ENCODE data around the gene KCNA3.

Gene KCNA3

DNA sequence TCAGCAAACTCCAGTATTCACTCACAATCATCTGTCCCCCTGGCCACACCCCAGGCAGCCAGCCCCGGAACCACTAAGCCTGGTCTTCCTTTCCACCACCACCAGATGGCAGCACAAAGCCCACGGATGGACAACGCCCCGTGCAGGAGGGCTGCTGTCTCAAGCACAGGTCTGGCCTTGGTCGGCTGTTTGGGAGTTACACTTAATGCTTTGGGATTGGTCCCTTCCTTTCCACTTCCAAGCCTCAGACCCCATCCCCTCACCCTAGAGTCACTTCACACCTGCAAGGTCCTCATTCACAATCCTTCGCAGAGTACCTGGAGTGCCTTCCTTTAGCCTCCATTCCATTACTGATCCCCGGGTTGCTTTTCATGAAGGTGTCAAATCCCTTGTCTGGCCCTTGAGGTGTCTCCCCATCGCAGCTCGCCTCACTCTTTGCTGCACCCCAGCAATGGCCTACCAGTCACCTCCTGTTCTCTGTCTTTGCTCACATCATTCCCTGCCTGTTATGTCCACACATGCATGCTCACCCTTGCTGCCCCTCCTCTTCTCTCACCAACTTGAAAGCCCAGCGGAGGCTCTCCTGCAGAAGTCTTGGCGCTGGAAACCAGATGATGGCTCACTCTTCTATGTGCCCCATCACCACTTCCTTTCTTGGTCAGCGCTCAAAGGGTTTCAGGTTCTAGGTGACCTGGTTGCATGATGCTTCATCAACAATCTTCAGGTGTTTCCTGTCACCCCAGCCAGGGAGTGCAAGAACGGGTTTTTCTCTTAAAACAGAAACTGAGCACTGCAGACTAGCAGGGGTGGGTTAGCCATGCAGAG, 43.7 kb downstream of the KCNA3 start:
- Histone ChIP-seq H3K4me3 (ENCODE audit: low read length in 2 of 2) (no peak overlapping the region), H3K9ac (ENCODE audit: low read length in 2 of 2) (no peak overlapping the region), H3K27me3 (ENCODE audit: control insufficient read depth in 1 of 2, insufficient read depth in 2 of 2, low read length in 2 of 2) (peaks cover 4 to 10% of the 10 kb centered on the region in 2 donors), H3K36me3 (ENCODE audit: control insufficient read depth in 2 of 2, insufficient read depth in 2 of 2, low read length in 2 of 2) (no peaks in the 10 kb centered on the region), H3K9me3 (ENCODE audit: control insufficient read depth in 2 of 2, low read length in 2 of 2) (no peaks in the 10 kb centered on the region), H3K27ac (ENCODE audit: low read length) (no peak overlapping the region), H3K4me1 (ENCODE audit: control insufficient read depth, insufficient read depth, low read length) (peaks cover 14% of the 10 kb centered on the region)

GRCh38 chr1:110628323-110629105, 46.2 kb downstream of the KCNA3 start:
- Histone ChIP-seq H3K27me3 (ENCODE audit: control insufficient read depth in 1 of 2, insufficient read depth in 2 of 2, low read length in 2 of 2) (peaks cover 4 to 10% of the 10 kb centered on the region in 2 donors), H3K4me3 (ENCODE audit: low read length in 2 of 2) (no peak overlapping the region), H3K9me3 (ENCODE audit: control insufficient read depth in 2 of 2, low read length in 2 of 2) (no peaks in the 10 kb centered on the region), H3K9ac (ENCODE audit: low read length in 2 of 2) (no peak overlapping the region), H3K27ac (ENCODE audit: low read length) (no peak overlapping the region), H3K36me3 (ENCODE audit: control insufficient read depth in 2 of 2, insufficient read depth in 2 of 2, low read length in 2 of 2) (no peaks in the 10 kb centered on the region), H3K4me1 (ENCODE audit: control insufficient read depth, insufficient read depth, low read length) (no peaks in the 10 kb centered on the region)

- H3K4me1 ChIP-seq (ENCODE audit: control insufficient read depth, insufficient read depth, low read length) = no peaks in the 10 kb centered on the region
- H3K4me3 ChIP-seq (ENCODE audit: low read length in 2 of 2) = no peak overlapping the region
- no peak overlapping the region for H3K27ac ChIP-seq (ENCODE audit: low read length)
- H3K9ac ChIP-seq (ENCODE audit: low read length in 2 of 2) = no peak overlapping the region
- peaks cover 4 to 10% of the 10 kb centered on the region in 2 donors for H3K27me3 ChIP-seq (ENCODE audit: control insufficient read depth in 1 of 2, insufficient read depth in 2 of 2, low read length in 2 of 2)
- H3K36me3 ChIP-seq (ENCODE audit: control insufficient read depth in 2 of 2, insufficient read depth in 2 of 2, low read length in 2 of 2) = no peaks in the 10 kb centered on the region
- H3K9me3 ChIP-seq (ENCODE audit: control insufficient read depth in 2 of 2, low read length in 2 of 2) = no peaks in the 10 kb centered on the region
Observed at GRCh38 chr1:110627764-110628163, 47.0 kb downstream of the KCNA3 start.

GRCh38 chr1:110626889-110627288, 47.9 kb downstream of the KCNA3 start:
- Histone ChIP-seq H3K27ac (ENCODE audit: low read length) (no peak overlapping the region), H3K9me3 (ENCODE audit: control insufficient read depth in 2 of 2, low read length in 2 of 2) (no peaks in the 10 kb centered on the region), H3K36me3 (ENCODE audit: control insufficient read depth in 2 of 2, insufficient read depth in 2 of 2, low read length in 2 of 2) (no peaks in the 10 kb centered on the region), H3K27me3 (ENCODE audit: control insufficient read depth in 1 of 2, insufficient read depth in 2 of 2, low read length in 2 of 2) (peaks cover 4 to 10% of the 10 kb centered on the region in 2 donors), H3K9ac (ENCODE audit: low read length in 2 of 2) (no peak overlapping the region), H3K4me1 (ENCODE audit: control insufficient read depth, insufficient read depth, low read length) (no peaks in the 10 kb centered on the region), H3K4me3 (ENCODE audit: low read length in 2 of 2) (no peak overlapping the region)

Measured in stomach smooth muscle (tissue), 2 donors.